ENCODE results near the gene BTBD2. TPM values are rescaled to one million over a fixed set of nuclear protein-coding genes. Genes with fewer than 3 reads are reported as not detected.

BTBD2 gene
- total RNA-seq, 2 donors from 2014 or later = 54.8 to 55.9 TPM

- H3K4me1 ChIP-seq = no peaks in the 10 kb centered on the region
- no peak for DNase-seq (ENCODE audit: low spot score)
- peaks cover 16% of the 10 kb centered on the region for H3K36me3 ChIP-seq
- no peaks in the 10 kb centered on the region for H3K27me3 ChIP-seq
- no peak overlapping the region for H3K4me3 ChIP-seq
- no peaks in the 10 kb centered on the region for H3K9me3 ChIP-seq
- no peak for TF ChIP-seq CTCF (IDR thresholded peaks at IDR 0.05)
- H3K27ac ChIP-seq = no peak overlapping the region
These were observed 11.6 kb downstream of the BTBD2 start for GRCh38 chr19:2003874-2004273.

GRCh38 chr19:1999856-2000515, 15.5 kb downstream of the BTBD2 start:
- Histone ChIP-seq H3K4me3 (no peak overlapping the region), H3K27me3 (no peaks in the 10 kb centered on the region), H3K4me1 (no peaks in the 10 kb centered on the region), H3K27ac (no peak overlapping the region), H3K9me3 (no peaks in the 10 kb centered on the region), H3K36me3 (peaks cover 27% of the 10 kb centered on the region)
- DNase-seq (ENCODE audit: low spot score) = no peak
- no peak for TF ChIP-seq CTCF (IDR thresholded peaks at IDR 0.05)

- no peak for DNase-seq (ENCODE audit: low spot score)
- peaks cover 27% of the 10 kb centered on the region for H3K36me3 ChIP-seq
- H3K27ac ChIP-seq = no peak overlapping the region
These were observed 16.5 kb downstream of the BTBD2 start for GRCh38 chr19:1998712-1999708.

GRCh38 chr19:1997353-1998233, 17.9 kb downstream of the BTBD2 start:
- no peak for TF ChIP-seq CTCF (IDR thresholded peaks at IDR 0.05)
- Histone ChIP-seq H3K27ac (no peak overlapping the region), H3K36me3 (peaks cover 24% of the 10 kb centered on the region), H3K4me3 (no peak overlapping the region), H3K9me3 (no peaks in the 10 kb centered on the region), H3K4me1 (no peaks in the 10 kb centered on the region), H3K27me3 (no peaks in the 10 kb centered on the region)
- DNase-seq (ENCODE audit: low spot score) = no peak

More at GRCh38 chr19:1998712-1999708, 16.5 kb downstream of the BTBD2 start:
- Histone ChIP-seq H3K4me1 (no peaks in the 10 kb centered on the region), H3K4me3 (no peak overlapping the region), H3K9me3 (no peaks in the 10 kb centered on the region), H3K27me3 (no peaks in the 10 kb centered on the region)
- no peak for TF ChIP-seq CTCF (IDR thresholded peaks at IDR 0.05)

- no peak for DNase-seq (ENCODE audit: low spot score)
- Histone ChIP-seq H3K36me3 (peaks cover 48% of the 10 kb centered on the region), H3K27me3 (no peaks in the 10 kb centered on the region), H3K27ac (no peak overlapping the region), H3K4me1 (no peaks in the 10 kb centered on the region), H3K9me3 (no peaks in the 10 kb centered on the region), H3K4me3 (no peak overlapping the region)
- TF ChIP-seq CTCF (IDR thresholded peaks at IDR 0.05) = no peak
These were observed 22.7 kb downstream of the BTBD2 start for GRCh38 chr19:1992759-1993260.

Data from right atrium auricular region (tissue), 2 donors.